ENCODE data around the gene BRCA2. TPM values are rescaled to one million over a fixed set of nuclear protein-coding genes. Genes with fewer than 3 reads are reported as not detected.

Gene BRCA2, protein sequence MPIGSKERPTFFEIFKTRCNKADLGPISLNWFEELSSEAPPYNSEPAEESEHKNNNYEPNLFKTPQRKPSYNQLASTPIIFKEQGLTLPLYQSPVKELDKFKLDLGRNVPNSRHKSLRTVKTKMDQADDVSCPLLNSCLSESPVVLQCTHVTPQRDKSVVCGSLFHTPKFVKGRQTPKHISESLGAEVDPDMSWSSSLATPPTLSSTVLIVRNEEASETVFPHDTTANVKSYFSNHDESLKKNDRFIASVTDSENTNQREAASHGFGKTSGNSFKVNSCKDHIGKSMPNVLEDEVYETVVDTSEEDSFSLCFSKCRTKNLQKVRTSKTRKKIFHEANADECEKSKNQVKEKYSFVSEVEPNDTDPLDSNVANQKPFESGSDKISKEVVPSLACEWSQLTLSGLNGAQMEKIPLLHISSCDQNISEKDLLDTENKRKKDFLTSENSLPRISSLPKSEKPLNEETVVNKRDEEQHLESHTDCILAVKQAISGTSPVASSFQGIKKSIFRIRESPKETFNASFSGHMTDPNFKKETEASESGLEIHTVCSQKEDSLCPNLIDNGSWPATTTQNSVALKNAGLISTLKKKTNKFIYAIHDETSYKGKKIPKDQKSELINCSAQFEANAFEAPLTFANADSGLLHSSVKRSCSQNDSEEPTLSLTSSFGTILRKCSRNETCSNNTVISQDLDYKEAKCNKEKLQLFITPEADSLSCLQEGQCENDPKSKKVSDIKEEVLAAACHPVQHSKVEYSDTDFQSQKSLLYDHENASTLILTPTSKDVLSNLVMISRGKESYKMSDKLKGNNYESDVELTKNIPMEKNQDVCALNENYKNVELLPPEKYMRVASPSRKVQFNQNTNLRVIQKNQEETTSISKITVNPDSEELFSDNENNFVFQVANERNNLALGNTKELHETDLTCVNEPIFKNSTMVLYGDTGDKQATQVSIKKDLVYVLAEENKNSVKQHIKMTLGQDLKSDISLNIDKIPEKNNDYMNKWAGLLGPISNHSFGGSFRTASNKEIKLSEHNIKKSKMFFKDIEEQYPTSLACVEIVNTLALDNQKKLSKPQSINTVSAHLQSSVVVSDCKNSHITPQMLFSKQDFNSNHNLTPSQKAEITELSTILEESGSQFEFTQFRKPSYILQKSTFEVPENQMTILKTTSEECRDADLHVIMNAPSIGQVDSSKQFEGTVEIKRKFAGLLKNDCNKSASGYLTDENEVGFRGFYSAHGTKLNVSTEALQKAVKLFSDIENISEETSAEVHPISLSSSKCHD (N-terminal part only)
- total RNA-seq: 1 to 10 TPM; 2.1 to 6.1 (median 4.1) TPM

DNA sequence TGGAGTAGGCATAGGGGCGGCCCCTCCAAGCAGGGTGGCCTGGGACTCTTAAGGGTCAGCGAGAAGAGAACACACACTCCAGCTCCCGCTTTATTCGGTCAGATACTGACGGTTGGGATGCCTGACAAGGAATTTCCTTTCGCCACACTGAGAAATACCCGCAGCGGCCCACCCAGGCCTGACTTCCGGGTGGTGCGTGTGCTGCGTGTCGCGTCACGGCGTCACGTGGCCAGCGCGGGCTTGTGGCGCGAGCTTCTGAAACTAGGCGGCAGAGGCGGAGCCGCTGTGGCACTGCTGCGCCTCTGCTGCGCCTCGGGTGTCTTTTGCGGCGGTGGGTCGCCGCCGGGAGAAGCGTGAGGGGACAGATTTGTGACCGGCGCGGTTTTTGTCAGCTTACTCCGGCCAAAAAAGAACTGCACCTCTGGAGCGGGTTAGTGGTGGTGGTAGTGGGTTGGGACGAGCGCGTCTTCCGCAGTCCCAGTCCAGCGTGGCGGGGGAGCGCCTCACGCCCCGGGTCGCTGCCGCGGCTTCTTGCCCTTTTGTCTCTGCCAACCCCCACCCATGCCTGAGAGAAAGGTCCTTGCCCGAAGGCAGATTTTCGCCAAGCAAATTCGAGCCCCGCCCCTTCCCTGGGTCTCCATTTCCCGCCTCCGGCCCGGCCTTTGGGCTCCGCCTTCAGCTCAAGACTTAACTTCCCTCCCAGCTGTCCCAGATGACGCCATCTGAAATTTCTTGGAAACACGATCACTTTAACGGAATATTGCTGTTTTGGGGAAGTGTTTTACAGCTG is at the start of gene BRCA2, which contains the start of gene ZAR1L:
BRCA2 (plus strand) TSS at position 271 of the 790 bp plus-strand sequence. CDS start 953 bp downstream, outside the sequence.
ZAR1L (minus strand) TSS at position 126 of the 790 bp plus-strand sequence. CDS start 3,438 bp downstream, outside the sequence.
- no peaks in the 10 kb centered on the region for H3K27me3 ChIP-seq
- no peaks in the 10 kb centered on the region for H3K36me3 ChIP-seq
- WGBS, 2 donors: 0 to 1% methylated on average over 23 to 24 of the region's 60 CpGs
- peak within 1 kb of the TSS; percentile 62 to 81 (median 72) for H3K4me3 ChIP-seq
- peaks cover 0 to 15% (median 0%) of the 10 kb centered on the region in 3 donors for H3K4me1 ChIP-seq
- intact Hi-C loops (cut with DNase I): loop anchor here (10.0 kb wide), 1 partner anchor 401 kb away; no protein-coding TSS in a partner anchor
- H3K9me3 ChIP-seq: no peaks in the 10 kb centered on the region
- TF ChIP-seq CTCF (IDR thresholded peaks at IDR 0.05): peak in 2 of 6 experiments; percentile 4 to 7
- peak in 3 of 4 donors; percentile 46 to 83 (median 76) for TF ChIP-seq POLR2A (IDR thresholded peaks at IDR 0.05)
- peak; percentile 51 for DNase-seq
- H3K27ac ChIP-seq: peak within 1 kb of the TSS; percentile 87 to 99 (median 94)

DNA sequence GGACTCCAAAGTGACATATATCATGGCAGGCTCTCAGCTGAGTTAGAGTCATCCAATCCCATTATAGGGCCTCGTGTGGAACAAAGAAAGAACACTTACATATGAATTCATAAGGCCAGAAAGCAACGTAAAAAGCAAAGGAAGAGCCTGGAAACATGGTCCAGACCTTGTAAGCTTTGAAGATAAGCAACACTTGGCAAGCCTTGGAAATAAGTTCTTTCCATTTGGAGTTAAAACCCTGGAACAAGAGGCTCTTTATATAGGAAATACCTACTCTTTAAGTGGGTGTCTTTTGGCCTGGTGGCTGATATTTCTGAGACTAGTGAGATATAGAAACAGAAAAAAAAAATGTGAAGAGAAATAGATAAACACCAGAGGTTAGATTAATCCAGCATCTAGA is 49.6 kb upstream of the BRCA2 start:
- no peaks in the 10 kb centered on the region for H3K27me3 ChIP-seq
- no peak overlapping the region for H3K4me3 ChIP-seq
- no peak overlapping the region for H3K27ac ChIP-seq
- intact Hi-C loops (cut with DNase I): no loop called here
- TF ChIP-seq CTCF (IDR thresholded peaks at IDR 0.05) (no peak), POLR2A (IDR thresholded peaks at IDR 0.05) (no peak)
- peaks cover 0 to 30% (median 8%) of the 10 kb centered on the region in 3 donors for H3K4me1 ChIP-seq
- 54 to 57% methylated on average over 2 of the region's 2 CpGs for WGBS, 2 donors
- no peaks in the 10 kb centered on the region for H3K9me3 ChIP-seq
- H3K36me3 ChIP-seq: peaks cover 0 to 34% (median 0%) of the 10 kb centered on the region in 3 donors
- no peak for DNase-seq

GRCh38 chr13:32266130-32266529 is 49.2 kb upstream of the BRCA2 start:
- 84 to 100% methylated on average over 1 of the region's 1 CpG for whole genome bisulfite sequencing, 2 donors
- no peak for DNase-seq
- intact Hi-C loops (cut with DNase I): no loop called here
- H3K27ac ChIP-seq: no peak overlapping the region
- H3K27me3 ChIP-seq: no peaks in the 10 kb centered on the region
- H3K36me3 ChIP-seq: peaks cover 0 to 35% (median 0%) of the 10 kb centered on the region in 3 donors
- peaks cover 0 to 26% (median 4%) of the 10 kb centered on the region in 3 donors for H3K4me1 ChIP-seq
- TF ChIP-seq CTCF (IDR thresholded peaks at IDR 0.05) (no peak), POLR2A (IDR thresholded peaks at IDR 0.05) (no peak)
- no peaks in the 10 kb centered on the region for H3K9me3 ChIP-seq
- H3K4me3 ChIP-seq: no peak overlapping the region

- WGBS, 2 donors: 70 to 84% methylated on average over 7 of the region's 7 CpGs
- no peak overlapping the region for H3K27ac ChIP-seq
- H3K4me1 ChIP-seq: peaks cover 0 to 8% (median 0%) of the 10 kb centered on the region in 3 donors
- H3K9me3 ChIP-seq: no peaks in the 10 kb centered on the region
- H3K27me3 ChIP-seq: no peaks in the 10 kb centered on the region
- no peak overlapping the region for H3K4me3 ChIP-seq
- no peak for DNase-seq
- intact Hi-C loops (cut with DNase I): no loop called here
- TF ChIP-seq CTCF (IDR thresholded peaks at IDR 0.05) (peak; percentile 20 to 82 (median 64)), POLR2A (IDR thresholded peaks at IDR 0.05) (no peak)
- peaks cover 0 to 35% (median 0%) of the 10 kb centered on the region in 3 donors for H3K36me3 ChIP-seq
Measured at GRCh38 chr13:32267836-32268439, 47.4 kb upstream of the BRCA2 start.

All from esophagus squamous epithelium (tissue), 5 donors.